Colonic mucosa (tissue), 4 donors: Measurements from ENCODE around the gene RGS3. TPM values are rescaled to one million over a fixed set of nuclear protein-coding genes. Genes with fewer than 3 reads are reported as not detected.

Experiments
- DNase-seq: peaks from one replicate; pipeline ENCODE4 v3.0.0-alpha.2; 2020
- H3K27ac ChIP-seq: fragments of 200-600 bp; one replicate; pipeline ENCODE4 v1.8.0; 2021
- H3K27me3 ChIP-seq: fragments of 200-600 bp; one replicate; pipeline ENCODE4 v1.8.0; 2021
- H3K36me3 ChIP-seq: fragments of 200-600 bp; one replicate; pipeline ENCODE4 v1.8.0; 2021
- H3K4me1 ChIP-seq: fragments of 200-600 bp; one replicate; pipeline ENCODE4 v1.8.0; 2021; ENCODE audit warnings: mild to moderate bottlenecking
- H3K4me3 ChIP-seq: fragments of 200-600 bp; one replicate; pipeline ENCODE4 v1.8.0; 2021
- H3K9ac ChIP-seq, 2 donors: one replicate each; pipeline ENCODE4 v1.7.0; 2013; ENCODE audit warnings: control low read depth in 2 of 2, low read depth in 2 of 2, low read length in 2 of 2
- H3K9me3 ChIP-seq: fragments of 200-600 bp; one replicate; pipeline ENCODE4 v1.8.0; 2021
- CTCF ChIP-seq: fragments of 200-600 bp; IDR thresholded peaks from one replicate; pipeline ENCODE4 v1.8.0; 2022; ENCODE audit warnings: antibody characterized with exemption, mild to moderate bottlenecking
- intact Hi-C: fragments of 100-400 bp; cut with DNase I; formaldehyde crosslinking; loops from one replicate; pipeline ENCODE4 v1.14.1; 2022
- total RNA-seq, 2 donors: library from RNA; stranded (reverse); fragmentation: NEBNext Ultra II Directional in 1 of 2; extraction: Animal tissue kit (Norgen Biotek cat#: 25700) in 1 of 2; gene quantifications; one replicate each; pipeline ENCODE4 v1.2.1, GENCODE V29; 2021
- donor health status: healthy.
- donor health status: DM: no; HTN: no; CAD: no.
- donor health status: DM: no; HTN: no; CAD: no.

The RGS3 gene
- total RNA-seq, 2 donors from 2014 or later, result 67.4 to 71.1 TPM

- no peaks in the 10 kb centered on the region for H3K36me3 ChIP-seq
- no peak overlapping the region for H3K9ac ChIP-seq
- no peak overlapping the region for H3K4me3 ChIP-seq
- intact Hi-C loops, result no loop called here
- H3K27ac ChIP-seq, result no peak overlapping the region
- TF ChIP-seq CTCF, result no peak
- DNase-seq, result no peak
- no peaks in the 10 kb centered on the region for H3K27me3 ChIP-seq
- no peaks in the 10 kb centered on the region for H3K4me1 ChIP-seq
- no peaks in the 10 kb centered on the region for H3K9me3 ChIP-seq
Measured at GRCh38 chr9:113542741-113543140, 79.2 kb downstream of the RGS3 start.

GRCh38 chr9:113543296-113543981 is 79.9 kb downstream of the RGS3 start:
- TF ChIP-seq CTCF, result no peak
- no peaks in the 10 kb centered on the region for H3K9me3 ChIP-seq
- H3K9ac ChIP-seq, result no peak overlapping the region
- DNase-seq, result no peak
- peaks cover 7% of the 10 kb centered on the region for H3K4me1 ChIP-seq
- no peak overlapping the region for H3K27ac ChIP-seq
- H3K36me3 ChIP-seq, result no peaks in the 10 kb centered on the region
- no peak overlapping the region for H3K4me3 ChIP-seq
- H3K27me3 ChIP-seq, result no peaks in the 10 kb centered on the region
- intact Hi-C loops, result no loop called here

GRCh38 chr9:113543982-113544303 is 80.4 kb downstream of the RGS3 start:
- Histone ChIP-seq H3K36me3 (no peaks in the 10 kb centered on the region), H3K4me1 (peaks cover 10% of the 10 kb centered on the region), H3K27ac (no peak overlapping the region), H3K27me3 (no peaks in the 10 kb centered on the region), H3K9me3 (no peaks in the 10 kb centered on the region), H3K9ac (no peak overlapping the region), H3K4me3 (no peak overlapping the region)
- intact Hi-C loops, result no loop called here
- DNase-seq, result no peak
- TF ChIP-seq CTCF, result no peak

- Histone ChIP-seq H3K9me3 (no peaks in the 10 kb centered on the region), H3K4me1 (peaks cover 10% of the 10 kb centered on the region), H3K36me3 (no peaks in the 10 kb centered on the region), H3K27me3 (no peaks in the 10 kb centered on the region), H3K27ac (no peak overlapping the region), H3K9ac (no peak overlapping the region), H3K4me3 (no peak overlapping the region)
- DNase-seq, result no peak
- no peak for TF ChIP-seq CTCF
- intact Hi-C loops, result no loop called here
Measured at GRCh38 chr9:113545068-113545467, 81.5 kb downstream of the RGS3 start.

- H3K9ac ChIP-seq, result no peak overlapping the region
- H3K4me1 ChIP-seq, result peaks cover 10% of the 10 kb centered on the region
- no peak overlapping the region for H3K4me3 ChIP-seq
- intact Hi-C loops, result no loop called here
- no peaks in the 10 kb centered on the region for H3K9me3 ChIP-seq
- no peak for TF ChIP-seq CTCF
- H3K27ac ChIP-seq, result no peak overlapping the region
- DNase-seq, result no peak
- H3K36me3 ChIP-seq, result no peaks in the 10 kb centered on the region
- H3K27me3 ChIP-seq, result no peaks in the 10 kb centered on the region
Measured at GRCh38 chr9:113546566-113546965, 83.0 kb downstream of the RGS3 start.
